GM18505 (cell line): ENCODE measurements around the gene CREM.

Experiments used
- ATAC-seq: cut with Tn5 transposase; IDR thresholded peaks from one replicate; pipeline ENCODE4 v1.9.1; 2021; ENCODE audit not compliant: unreplicated experiment
- POLR2A ChIP-seq: IDR thresholded peaks from 4 replicates; pipeline ENCODE4 v1.6.1; 2011; ENCODE audit warnings: borderline replicate concordance; ENCODE audit not compliant: insufficient read depth, insufficient read length; ENCODE audit errors: extremely low read depth

Gene CREM

DNA sequence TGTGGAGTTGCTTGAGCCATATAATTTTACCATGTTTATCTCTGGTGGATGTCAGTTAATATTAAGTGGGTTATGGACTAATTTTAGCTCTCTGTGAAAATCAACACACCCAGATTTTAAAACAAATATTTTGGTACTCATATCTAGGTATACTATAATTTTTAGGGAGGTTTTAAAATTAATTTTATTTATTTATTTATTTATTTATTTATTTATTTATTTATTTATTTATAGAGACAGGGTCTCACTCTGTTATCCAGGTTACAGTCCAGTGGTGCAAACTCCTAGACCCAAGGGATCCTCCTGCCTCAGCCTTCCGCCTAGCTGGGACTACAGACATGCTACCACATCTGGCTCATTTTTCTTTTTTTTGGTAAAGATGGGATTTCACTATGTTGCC is 7.3 kb upstream of the CREM start:
- no peak for ATAC-seq
- TF ChIP-seq POLR2A = no peak

DNA sequence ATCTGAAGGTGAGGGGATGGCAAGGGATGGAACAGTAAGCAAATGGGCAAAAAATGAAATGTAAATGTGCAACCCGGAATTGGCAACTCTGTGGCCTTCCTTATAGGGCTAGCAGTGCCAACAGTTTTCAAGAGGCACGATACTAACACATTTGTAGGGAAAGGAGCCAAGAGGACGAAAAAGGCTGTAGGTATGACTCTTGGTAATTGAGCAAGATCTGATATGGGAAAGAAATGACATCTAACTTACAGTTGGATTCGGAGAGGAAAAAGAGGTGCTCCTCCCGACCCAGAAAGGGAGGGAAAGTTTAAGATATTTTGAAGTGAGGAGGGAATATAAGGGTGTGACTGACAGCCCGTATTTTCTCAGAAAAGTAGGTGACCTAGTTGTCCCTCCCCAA is 2.1 kb upstream of the CREM start:
- TF ChIP-seq POLR2A = no peak
- ATAC-seq = no peak

DNA sequence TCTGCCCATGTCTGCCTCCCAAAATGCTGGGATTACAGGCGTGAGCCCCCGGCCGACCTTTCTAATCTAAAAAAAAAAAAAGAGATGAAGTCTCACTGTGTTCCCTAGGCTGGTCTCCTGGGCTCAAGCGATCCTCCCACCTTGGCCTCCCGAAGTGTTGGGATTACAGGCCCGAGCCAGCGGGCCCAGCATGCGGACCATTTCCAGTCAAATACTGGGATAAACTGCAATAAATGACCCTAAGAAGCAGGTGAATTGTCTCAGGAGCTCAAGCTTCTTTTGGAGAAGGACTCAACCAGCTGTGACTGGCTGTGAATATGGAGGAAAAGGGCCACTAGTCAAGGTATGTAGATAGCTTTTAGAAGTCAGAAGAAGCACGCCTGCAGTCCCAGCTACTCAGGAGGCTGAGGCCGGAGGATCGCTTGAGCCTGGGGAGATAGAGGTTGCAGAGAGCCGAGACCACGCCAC is 550 bp upstream of the CREM start:
- ATAC-seq = peak; percentile 3
- no peak for TF ChIP-seq POLR2A

DNA sequence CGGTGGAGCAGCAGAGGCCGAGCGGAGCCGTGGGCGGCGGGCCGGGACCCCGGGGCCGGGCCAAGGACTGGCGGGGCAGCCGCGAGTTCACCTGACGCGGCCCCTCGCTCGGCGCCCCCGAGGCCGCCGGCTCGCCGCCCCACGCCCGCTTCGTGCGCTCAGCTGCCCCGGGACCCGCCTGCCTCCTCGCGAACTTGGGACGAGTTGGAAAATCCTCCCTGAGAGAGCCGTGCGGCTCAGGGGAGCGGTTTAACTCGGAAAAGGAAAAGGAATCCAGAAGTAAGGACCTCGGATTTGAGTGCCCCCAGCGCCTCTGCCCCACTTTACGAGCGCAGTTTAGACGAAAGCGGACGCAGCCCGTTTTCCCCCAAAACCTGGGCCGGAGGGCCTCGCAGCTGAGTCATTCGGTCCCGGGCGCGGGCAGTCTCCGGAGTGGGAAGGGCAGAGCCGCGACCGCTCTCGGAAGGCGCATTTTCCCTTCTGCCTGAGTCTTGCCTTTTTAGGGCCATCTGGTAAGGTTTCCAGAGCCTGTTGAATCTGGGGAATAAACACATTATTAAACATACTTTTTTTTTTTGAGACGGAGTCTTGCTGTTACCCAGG is 744 bp downstream of the CREM start:
- ATAC-seq = peak; percentile 21
- TF ChIP-seq POLR2A = no peak

DNA sequence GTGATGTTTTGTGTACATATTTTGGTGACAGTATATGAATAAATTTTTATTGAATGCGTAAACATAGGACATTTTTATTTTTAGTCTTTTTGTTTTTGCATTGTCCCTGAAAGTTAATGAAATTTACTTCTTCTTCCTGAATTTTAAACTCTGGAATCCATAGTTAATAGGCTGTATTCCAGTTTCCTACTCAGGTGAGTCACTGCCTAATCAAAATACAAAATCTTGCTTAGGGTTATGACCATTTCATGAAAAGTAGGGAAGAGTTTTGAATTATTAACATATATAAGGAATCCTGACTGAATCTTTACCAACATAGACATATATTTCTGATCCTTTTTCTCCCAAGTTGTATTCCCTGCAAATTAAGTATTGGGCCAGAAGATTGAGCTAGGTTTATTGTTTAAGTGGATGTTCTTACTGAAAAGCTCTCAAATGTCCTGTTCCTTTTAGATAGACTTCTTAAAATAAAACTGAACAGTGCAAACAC is 2.6 kb downstream of the CREM start:
- no peak for TF ChIP-seq POLR2A
- no peak for ATAC-seq

DNA sequence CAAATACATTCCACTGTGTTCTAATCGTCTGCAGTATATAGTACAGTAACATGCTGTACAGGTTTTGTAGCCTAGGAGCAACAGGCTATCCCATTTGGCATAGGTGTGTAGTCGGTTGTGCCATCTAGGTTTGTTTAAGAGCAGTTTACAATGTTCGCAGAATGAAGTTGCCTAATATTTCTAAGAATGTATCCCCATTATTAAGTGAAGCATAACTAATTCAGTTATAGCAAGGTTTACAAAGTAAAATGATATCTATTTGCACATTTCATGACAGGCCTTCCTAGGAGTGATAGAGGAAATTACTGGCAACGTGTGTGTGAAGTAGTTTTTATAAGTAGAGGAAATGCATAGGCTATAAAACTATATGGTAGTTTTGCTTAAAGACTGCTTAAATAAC is 4.0 kb downstream of the CREM start:
- no peak for ATAC-seq

DNA sequence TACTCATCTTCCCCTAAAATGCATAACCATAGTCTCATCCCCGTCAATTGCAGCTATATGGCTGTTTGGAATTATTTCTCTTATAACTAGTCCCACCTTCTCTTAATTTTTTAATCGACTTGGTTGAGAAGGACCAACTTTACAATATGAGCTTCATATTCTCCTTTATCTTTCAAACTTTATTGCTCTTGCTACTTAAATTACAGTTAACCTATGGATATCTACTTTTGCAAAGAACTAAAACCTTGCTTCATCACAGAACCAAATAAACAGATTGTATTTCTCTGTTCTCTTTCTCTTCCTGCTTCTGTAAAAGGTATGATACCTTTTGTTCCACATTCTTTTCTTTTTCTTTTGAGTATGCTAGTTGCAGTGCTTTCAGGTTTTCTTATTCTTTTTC is 6.1 kb downstream of the CREM start:
- no peak for TF ChIP-seq POLR2A

More for the DNA sequence above, 4.0 kb downstream of the CREM start:
- no peak for TF ChIP-seq POLR2A

DNA sequence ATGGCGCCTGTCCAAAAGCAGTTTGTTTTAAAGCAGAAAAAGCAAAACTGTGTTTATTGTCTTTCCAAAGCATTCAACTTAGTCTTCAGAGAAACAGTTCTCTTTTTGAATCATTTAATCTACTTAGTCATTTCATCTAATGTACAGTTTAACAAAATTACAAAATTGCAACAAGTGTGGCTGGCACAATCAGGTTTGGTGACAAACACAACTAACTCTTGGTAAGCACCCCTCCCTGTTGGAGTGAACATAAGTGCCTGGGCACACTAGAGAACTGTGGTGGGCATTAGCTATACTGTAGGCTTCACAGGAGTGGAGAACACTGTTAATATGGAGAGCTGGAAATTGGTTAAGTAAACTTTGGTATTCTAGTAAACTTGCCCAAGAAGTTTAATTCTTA is 6.9 kb downstream of the CREM start:
- ATAC-seq = no peak
- no peak for TF ChIP-seq POLR2A

More for the DNA sequence above, 6.1 kb downstream of the CREM start:
- ATAC-seq = no peak

DNA sequence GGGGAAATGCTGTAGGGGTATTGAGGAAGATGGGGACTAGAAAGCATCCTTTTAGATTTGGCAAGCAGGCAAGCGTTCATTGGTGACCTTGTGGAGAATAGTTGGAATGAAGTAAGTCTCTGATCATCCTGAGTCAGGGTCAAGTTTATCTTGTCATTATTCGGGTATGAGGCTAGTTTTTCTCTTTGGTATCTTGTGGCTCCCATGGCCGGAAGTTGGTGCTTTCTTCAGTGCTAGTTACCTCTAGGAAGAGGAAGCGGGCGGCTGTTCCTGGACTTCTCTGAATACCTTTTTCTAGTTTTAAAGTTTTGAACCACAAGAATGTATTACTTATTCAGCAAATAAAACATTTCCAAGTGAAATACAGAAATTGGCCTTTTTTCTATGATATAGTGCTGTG is 9.2 kb downstream of the CREM start:
- TF ChIP-seq POLR2A = no peak
- no peak for ATAC-seq

DNA sequence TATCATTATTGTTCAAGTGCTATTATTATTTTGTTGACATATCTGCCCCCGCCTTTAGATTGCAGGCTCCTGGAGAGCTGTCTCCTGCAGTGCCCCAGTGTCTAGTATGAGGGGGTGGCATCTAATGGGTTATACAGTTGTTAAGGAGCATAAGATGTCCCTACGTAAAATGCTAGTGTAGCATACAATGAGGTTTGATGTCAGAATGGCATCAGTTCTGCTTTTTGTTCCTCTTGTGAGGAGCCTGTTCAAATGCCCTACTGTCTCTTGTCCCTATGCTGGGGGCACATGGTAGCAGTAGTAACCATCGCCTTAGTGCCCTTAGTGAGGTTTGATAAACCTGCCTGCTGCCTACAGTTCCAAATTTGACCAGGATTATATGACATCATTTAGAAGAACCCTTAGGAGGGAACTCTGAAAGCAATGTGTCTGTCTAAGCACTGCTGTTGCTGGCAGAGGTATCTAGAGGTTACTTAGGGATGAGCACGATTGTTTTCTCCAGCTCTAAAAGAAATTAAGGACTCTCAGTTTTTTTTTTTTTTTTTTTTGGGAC is 9.7 kb downstream of the CREM start:
- TF ChIP-seq POLR2A = no peak
- peak; percentile 52 for ATAC-seq

DNA sequence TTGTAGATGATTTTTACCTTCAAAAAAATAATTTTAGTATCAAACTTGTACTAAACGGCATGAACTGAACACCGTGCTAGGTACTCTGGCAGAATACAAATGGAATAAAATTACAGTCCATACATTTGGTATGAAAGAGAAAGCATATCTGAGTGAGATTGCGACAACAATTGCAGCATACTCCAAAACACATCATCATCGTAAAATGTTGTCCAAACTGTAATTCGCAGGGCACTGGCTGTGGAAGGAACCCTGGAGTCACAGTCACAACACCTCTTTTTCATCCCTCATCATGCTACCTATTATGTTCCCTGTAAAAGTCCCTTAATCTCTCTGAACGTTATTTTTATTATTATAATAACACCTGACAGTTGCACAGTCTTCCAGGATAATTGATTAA is 13.5 kb downstream of the CREM start:
- TF ChIP-seq POLR2A = no peak
- no peak for ATAC-seq

DNA sequence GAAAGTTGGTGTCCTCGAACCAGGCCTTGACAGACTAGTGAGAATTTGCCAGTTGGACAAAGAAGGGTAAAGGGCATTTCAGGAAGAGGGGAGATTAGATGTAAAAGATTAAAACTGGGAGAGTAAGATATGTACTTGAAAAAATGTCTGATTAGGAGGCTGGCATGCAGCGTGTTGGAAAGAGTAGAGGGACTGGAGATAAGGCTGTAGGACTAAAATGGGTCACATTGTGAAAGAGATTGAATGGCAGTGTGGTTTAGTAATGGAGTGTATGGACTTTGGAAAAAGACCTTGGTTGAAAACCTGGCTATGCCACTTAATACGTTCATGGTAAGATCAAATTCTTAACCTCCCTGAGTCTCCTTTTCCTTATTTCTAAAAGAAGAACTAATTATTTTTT is 14.1 kb downstream of the CREM start:
- TF ChIP-seq POLR2A = no peak
- no peak for ATAC-seq

DNA sequence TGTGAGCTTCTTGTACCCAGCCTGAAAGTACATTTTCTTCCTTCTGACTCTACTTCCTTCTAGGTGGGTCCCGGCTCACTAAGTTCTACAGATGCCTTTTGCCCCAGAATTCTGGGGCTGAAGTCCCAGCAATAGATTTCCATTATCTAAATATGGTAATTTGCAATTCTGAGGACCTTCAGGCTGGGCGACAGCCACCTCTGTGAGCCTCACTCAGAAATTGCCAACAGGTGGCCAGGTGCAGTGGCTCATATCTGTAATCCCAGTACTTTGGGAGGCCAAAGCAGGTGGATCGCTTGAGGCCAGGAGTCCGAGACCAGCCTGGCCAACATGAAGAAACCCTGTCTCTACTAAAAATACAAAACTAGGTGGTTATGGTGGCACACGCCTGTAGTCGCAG is 23.7 kb downstream of the CREM start:
- no peak for TF ChIP-seq POLR2A
- no peak for ATAC-seq

DNA sequence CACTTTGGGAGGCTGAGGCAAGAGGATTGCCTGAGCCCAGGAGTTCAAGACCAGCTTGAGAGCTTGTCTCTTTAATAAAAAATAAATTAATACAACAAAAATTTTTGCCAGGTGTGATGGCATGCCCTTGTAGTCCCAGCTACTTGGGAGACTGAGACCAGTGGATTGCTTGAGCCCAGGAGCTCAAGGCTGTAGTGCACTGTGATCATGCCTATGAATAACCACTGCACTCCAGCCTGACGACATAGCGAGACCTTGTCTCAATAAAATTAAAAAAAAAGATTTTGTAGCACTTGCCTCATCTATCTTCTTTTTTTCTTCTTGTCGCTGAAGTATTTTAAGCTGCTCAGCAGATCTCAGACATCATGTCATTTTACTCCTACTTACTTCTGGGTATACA is 26.3 kb downstream of the CREM start:
- no peak for TF ChIP-seq POLR2A
- no peak for ATAC-seq
